ENCODE results near the gene COL23A1. TPM values are rescaled to one million over a fixed set of nuclear protein-coding genes. Genes with fewer than 3 reads are reported as not detected.
"Not testable (repeated sequence)": the region's sequence is repeated elsewhere in the genome, so short reads cannot be mapped to it uniquely, and the experiment has no call there.

COL23A1 gene
- total RNA-seq, 2 experiments from 2014 or later: 0.11 TPM; not detected in 1

GRCh38 chr5:178259623-178260536, 330.3 kb downstream of the COL23A1 start:
- no peak overlapping the region for H3K4me3 Mint-ChIP-seq
- ChIA-PET CTCF (no interaction called here), POLR2A (no interaction called here)
- H3K27me3 Mint-ChIP-seq: no peaks in the 10 kb centered on the region
- no peak overlapping the region for H3K27ac Mint-ChIP-seq
- ATAC-seq: no peak
- intact Hi-C loops (cut with micrococcal nuclease): no loop called here
- TF ChIP-seq CTCF (IDR thresholded peaks at IDR 0.05): no peak
- DNase-seq: no peak
- H3K4me1 Mint-ChIP-seq (ENCODE audit: low read depth): peaks cover 5% of the 10 kb centered on the region
- peaks cover 5% of the 10 kb centered on the region for H3K9me3 Mint-ChIP-seq
- H3K36me3 Mint-ChIP-seq (ENCODE audit: low read depth): no peaks in the 10 kb centered on the region

GRCh38 chr5:178257650-178258049, 332.5 kb downstream of the COL23A1 start:
- Mint-ChIP-seq H3K27ac (no peak overlapping the region), H3K4me3 (no peak overlapping the region), H3K9me3 (no peaks in the 10 kb centered on the region), H3K27me3 (no peaks in the 10 kb centered on the region), H3K36me3 (ENCODE audit: low read depth) (no peaks in the 10 kb centered on the region), H3K4me1 (ENCODE audit: low read depth) (peaks cover 5% of the 10 kb centered on the region)
- no peak for TF ChIP-seq CTCF (IDR thresholded peaks at IDR 0.05)
- no peak for DNase-seq
- intact Hi-C loops (cut with micrococcal nuclease): no loop called here
- ATAC-seq: no peak
- CTCF ChIA-PET: interaction anchor here (1.7 kb wide), 1 partner anchor 23 kb away, joined by 4 read pairs; no protein-coding TSS in a partner anchor
- POLR2A ChIA-PET: no interaction called here

- TF ChIP-seq CTCF (IDR thresholded peaks at IDR 0.05): no peak
- Mint-ChIP-seq H3K36me3 (ENCODE audit: low read depth) (no peaks in the 10 kb centered on the region), H3K9me3 (no peaks in the 10 kb centered on the region), H3K27ac (no peak overlapping the region), H3K4me3 (no peak overlapping the region), H3K27me3 (no peaks in the 10 kb centered on the region), H3K4me1 (ENCODE audit: low read depth) (peaks cover 5% of the 10 kb centered on the region)
- DNase-seq (no peak), ATAC-seq (no peak)
- ChIA-PET POLR2A (no interaction called here), CTCF (interaction anchor here (1.0 kb wide), 1 partner anchor 204 kb away, joined by 3 read pairs; no protein-coding TSS in a partner anchor)
- intact Hi-C loops (cut with micrococcal nuclease): no loop called here
Observed at GRCh38 chr5:178256746-178257145, 333.4 kb downstream of the COL23A1 start.

GRCh38 chr5:178253632-178254031, 336.6 kb downstream of the COL23A1 start:
- POLR2A ChIA-PET; ATAC-seq; H3K4me3 Mint-ChIP-seq; H3K36me3 Mint-ChIP-seq (ENCODE audit: low read depth); H3K27me3 Mint-ChIP-seq; intact Hi-C loops (cut with micrococcal nuclease); H3K9me3 Mint-ChIP-seq; CTCF ChIA-PET; H3K27ac Mint-ChIP-seq; DNase-seq: not testable (repeated sequence)
- H3K4me1 Mint-ChIP-seq (ENCODE audit: low read depth): peaks cover 15% of the 10 kb centered on the region

GRCh38 chr5:178252258-178252657, 337.9 kb downstream of the COL23A1 start:
- ChIA-PET POLR2A (interaction anchor here (0.6 to 2.0 kb wide), 2 partner anchors 39 to 53 kb away, joined by 3 to 5 read pairs; no protein-coding TSS in a partner anchor), CTCF (interaction anchor here (1.3 to 7.0 kb wide), 2 partner anchors 17 to 28 kb away, joined by 4 to 40 read pairs; no protein-coding TSS in a partner anchor)
- no peak for TF ChIP-seq CTCF (IDR thresholded peaks at IDR 0.05)
- H3K4me1 Mint-ChIP-seq (ENCODE audit: low read depth): peaks cover 21% of the 10 kb centered on the region
- H3K4me3 Mint-ChIP-seq: no peak overlapping the region
- H3K9me3 Mint-ChIP-seq: no peaks in the 10 kb centered on the region
- no peak for DNase-seq
- ATAC-seq: no peak
- no peaks in the 10 kb centered on the region for H3K27me3 Mint-ChIP-seq
- no peaks in the 10 kb centered on the region for H3K36me3 Mint-ChIP-seq (ENCODE audit: low read depth)
- intact Hi-C loops (cut with micrococcal nuclease): no loop called here
- H3K27ac Mint-ChIP-seq: no peak overlapping the region
